ENCODE results near the gene GPR146.
"Not testable (repeated sequence)": the region's sequence is repeated elsewhere in the genome, so short reads cannot be mapped to it uniquely, and the experiment has no call there.

The GPR146 gene

DNA sequence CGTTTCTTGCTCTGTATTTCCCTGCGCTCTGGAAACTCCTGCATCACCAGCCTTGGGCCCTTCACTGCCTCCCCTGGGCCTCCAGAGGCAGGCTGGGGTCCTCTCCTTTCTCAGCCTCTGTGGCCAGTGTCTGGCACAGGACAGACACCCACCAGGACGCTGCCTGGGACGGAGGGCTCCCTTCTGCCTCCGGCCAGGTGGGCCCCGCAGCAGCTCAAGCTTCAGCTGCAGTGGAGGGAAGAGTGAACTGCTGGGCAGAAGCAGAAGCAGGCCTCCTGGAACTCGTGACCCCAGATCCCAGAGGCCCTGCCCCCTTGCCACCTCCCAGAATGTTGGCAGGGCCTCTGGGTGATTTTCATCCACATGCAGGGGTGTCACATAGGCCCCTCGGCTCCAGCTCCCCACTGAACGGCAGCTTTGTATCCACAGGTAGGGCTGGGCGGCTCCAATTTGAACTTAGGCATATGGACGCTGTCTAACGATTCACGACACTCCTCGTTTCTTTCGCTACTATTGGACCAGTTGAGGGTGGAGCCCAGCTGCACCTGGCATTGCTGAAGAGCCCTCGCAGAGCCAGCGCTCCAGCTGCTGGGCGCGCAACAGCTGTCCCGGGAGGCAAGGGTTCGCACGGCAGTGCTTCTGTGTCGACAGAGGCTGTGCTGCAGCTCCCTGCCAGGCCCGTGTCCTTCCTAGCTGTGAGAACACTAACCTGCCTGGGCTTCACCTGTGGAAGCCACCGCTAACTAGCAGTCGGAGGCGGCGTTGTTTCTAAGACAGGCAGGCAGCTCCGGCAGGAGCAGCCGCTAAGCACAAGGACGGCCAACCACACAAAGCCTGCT is 18.4 kb upstream of the GPR146 start:
- no peak for DNase-seq

DNA sequence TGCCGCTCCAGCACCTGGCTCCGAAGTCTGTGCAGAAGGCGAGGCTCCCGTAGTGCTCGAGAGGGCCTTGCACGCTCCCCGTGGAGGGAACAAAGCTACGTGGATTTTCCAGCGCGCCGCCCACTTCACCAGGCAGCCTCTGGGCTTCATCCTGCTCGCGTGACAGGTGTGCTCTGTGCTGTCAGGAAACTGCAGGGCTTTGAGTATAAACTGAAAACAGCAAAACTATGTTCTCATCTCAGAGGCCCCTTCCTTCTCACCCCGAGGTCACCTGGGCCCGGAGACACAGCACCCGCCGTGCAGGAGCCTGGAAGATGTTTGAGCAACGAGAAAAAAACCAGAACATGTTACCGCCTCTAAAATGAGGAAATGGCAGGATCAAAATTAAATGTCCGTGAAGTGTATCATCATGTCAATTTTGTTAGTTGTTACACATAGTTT is 17.6 kb upstream of the GPR146 start:
- DNase-seq, result no peak

DNA sequence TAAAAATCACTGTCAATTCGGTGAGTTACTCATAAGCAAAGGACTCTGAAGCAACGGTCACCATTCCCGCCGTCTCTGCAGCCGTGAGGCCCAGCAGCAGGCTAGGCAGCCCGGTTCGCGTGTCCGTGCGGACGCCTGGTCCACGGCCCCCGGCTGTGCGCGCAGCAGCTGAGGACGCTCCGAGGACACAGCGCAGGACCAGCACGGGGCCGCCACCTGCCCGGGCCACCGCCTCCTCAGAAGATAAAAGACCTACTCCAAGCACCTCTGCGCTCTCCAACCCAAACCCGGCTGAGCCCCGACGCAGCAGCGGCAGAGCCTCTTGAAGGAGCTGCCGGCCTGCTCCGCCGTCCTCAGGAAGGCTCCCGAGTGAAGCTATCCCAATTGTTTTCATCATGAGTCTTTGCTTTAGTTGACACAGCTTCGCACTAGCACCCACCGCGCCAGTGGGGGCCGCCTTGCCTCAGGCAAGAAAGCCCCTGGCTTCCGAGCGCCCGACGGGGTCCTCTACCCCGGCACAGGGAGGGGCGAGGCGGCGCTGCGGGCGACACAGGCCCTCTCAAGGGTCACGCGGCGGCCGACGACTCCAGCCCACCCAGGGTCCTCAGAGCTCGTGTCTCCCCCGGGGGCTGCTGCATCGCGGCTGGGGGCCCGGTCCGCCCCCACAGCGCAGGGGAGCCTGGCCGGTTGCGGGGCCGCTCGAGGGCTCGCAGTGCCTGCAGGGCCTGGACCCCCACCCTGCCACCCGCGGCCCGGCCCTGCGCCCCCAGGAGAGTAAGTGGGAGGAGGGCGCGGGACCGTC is 16.9 kb upstream of the GPR146 start:
- DNase-seq, result no peak

- DNase-seq, result peak; percentile 89
These were observed 16.1 kb upstream of the GPR146 start for GRCh38 chr7:1028044-1028770.

GRCh38 chr7:1028775-1029636 is 15.3 kb upstream of the GPR146 start:
- peak; percentile 89 for DNase-seq

DNA sequence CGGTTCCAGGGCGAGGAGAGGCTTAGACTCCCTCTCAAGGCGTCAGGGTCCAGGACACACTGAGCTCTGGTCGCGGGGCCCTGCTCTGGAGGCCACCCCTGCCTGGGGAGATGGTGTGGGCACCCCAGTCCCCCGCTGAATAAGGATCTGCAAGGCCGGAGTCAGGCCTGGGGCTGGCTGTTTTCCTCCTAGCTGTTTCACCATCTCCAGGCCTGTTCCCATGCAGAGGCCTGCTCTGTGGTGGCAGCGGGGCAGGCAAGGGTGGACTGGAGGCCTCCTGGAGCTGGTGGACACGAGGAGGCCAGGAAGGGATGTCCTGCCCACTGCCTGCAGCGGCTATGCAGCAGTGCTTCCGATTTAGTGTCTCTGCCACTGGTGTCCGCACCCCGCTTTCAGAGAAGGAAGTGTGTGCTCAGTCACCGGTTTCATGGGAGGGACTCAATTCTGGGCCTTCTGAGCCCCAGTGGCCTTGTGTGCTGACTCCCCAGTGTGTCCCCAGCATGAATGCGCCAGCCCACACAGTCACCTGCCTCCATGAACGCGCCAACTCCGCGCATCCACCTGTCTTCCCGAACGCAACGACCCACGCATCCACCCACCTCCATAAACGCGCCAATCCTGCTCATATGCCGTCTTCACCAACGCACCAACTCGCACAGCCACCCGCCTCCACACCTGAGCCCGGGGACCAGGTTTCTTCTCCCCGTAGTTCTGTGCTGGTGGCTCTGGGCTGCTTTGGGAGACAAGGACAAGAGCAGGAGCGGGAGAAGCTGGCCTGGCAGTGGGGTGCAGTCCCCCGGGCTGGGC is 14.5 kb upstream of the GPR146 start:
- DNase-seq, result peak; percentile 38

GRCh38 chr7:1030444-1031070 is 13.8 kb upstream of the GPR146 start:
- DNase-seq, result no peak

GRCh38 chr7:1031716-1032455 is 12.5 kb upstream of the GPR146 start:
- DNase-seq, result no peak

GRCh38 chr7:1032536-1033181 is 11.7 kb upstream of the GPR146 start:
- no peak for DNase-seq

- no peak for DNase-seq
These were observed 10.7 kb upstream of the GPR146 start for GRCh38 chr7:1033546-1034145.

DNA sequence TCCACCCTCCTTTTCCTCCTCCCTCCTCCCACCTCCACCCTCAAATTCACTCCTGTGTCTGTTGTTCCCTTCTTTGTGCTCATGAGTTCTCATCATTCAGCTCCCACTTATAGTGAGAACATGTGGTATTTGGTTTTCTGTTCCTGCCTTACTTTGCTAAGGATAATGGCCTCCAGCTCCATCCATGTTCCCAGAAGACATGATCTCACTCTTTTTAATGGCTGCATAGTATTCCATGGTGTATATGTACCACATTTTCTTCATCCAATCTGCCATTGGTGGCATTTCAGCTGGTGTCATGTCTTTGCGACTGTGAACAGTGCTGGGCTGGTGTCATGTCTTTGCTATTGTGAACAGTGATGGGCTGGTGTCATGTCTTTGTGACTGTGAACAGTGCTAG is 9.6 kb upstream of the GPR146 start:
- DNase-seq, result not testable (repeated sequence)

GRCh38 chr7:1036164-1036928 is 8.0 kb upstream of the GPR146 start:
- DNase-seq, result not testable (repeated sequence)

DNA sequence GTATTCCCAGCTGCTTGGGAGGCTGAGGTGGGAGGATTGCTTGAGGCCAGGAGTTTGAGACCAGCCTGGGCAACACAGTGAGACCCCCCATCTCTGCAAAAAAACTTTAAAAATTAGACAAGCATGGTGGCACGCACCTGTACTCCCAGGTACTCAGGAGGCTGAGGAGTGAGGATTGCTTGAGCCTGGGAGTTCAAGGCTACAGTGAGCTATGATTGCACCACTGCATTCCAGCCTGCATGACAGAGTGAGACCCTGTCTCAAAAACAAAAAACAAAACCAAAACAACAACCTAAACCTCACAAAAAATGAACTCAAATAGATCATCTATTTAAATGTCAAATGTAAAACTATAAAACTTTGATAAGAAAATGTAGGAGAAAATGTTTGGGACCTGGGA is 4.1 kb upstream of the GPR146 start:
- not testable (repeated sequence) for DNase-seq

- DNase-seq, result no peak
These were observed 3.6 kb upstream of the GPR146 start for GRCh38 chr7:1040790-1041189.

GRCh38 chr7:1041551-1042491 is 2.5 kb upstream of the GPR146 start:
- no peak for DNase-seq

GRCh38 chr7:1042492-1042833 is 1.9 kb upstream of the GPR146 start:
- no peak for DNase-seq

DNA sequence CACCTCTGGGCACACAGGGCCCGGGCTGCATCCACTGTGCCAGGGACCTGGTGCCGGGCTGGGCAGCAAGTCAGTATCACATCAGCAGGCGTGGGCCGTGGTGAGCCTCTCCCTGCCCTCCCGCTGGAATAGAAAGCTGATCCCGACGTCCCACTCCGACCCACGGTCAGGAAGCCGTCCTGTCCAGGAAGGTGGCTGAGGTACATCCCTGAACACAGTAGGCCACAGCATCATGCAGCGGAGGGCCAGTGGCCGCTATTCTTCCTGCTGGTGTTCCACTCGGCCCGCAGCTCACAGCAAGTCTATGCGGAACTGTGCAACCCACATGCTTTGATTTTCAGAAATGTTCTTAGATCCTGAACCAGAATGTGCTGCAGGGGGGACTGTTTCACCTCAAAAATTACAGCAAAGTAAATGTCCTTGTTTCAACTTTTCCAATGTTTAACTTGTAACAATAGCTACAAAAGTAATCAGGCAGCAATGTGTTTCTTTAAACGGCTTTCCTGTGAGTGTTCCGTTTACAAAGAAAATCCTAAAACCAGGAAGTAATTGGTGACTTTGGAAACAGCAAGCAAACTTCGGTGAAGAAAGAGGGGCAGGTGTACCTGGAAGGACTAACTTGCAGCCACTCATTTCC is 676 bp upstream of the GPR146 start:
- peak; percentile 36 for DNase-seq

Data from inflammatory macrophage treated with lipopolysaccharide for 4 hours (primary cell).